GM12878 (cell line): ENCODE measurements around the gene RPP40. TPM values are rescaled to one million over a fixed set of nuclear protein-coding genes. Genes with fewer than 3 reads are reported as not detected.

Experiments used
- ATAC-seq: fragments of 200-7000 bp; cut with Tn5 transposase; 3 replicates; pipeline ENCODE4 v1.9.1; 2020; ENCODE audit warnings: mild to moderate bottlenecking, moderate library complexity
- BruUV-seq: library from RNA; stranded (reverse); fragments of 400-500 nt; replicated peaks from 2 replicates; lab custom pipeline; 2021; lab: Mats Ljungman, UMichigan
- CTCF ChIA-PET: fragments of 300-600 bp; sonication (Branson Sonifier 250); formaldehyde crosslinking; extraction: SDS; loops from one replicate; lab custom pipeline; 2021; ENCODE audit warnings: inconsistent platforms; lab: Yijun Ruan, JAX
- POLR2A ChIA-PET: fragments of 350-600 bp; formaldehyde crosslinking; extraction: SDS; loops from one replicate; lab custom pipeline; 2021; ENCODE audit warnings: inconsistent platforms; lab: Charles Lee
- RAD21 ChIA-PET: fragments of 300-600 bp; sonication (Branson Sonifier 250); formaldehyde crosslinking; loops from one replicate; lab custom pipeline; 2023; ENCODE audit warnings: antibody characterized with exemption; ENCODE audit not compliant: unreplicated experiment; lab: Charles Lee
- SMC1A ChIA-PET: fragments of 300-600 bp; sonication (Branson Sonifier 250); formaldehyde crosslinking; loops from one replicate; lab custom pipeline; 2023; ENCODE audit not compliant: unreplicated experiment, uncharacterized antibody; lab: Charles Lee
- DNase-seq: peaks from one replicate; pipeline ENCODE4 v3.0.0-alpha.2; 2011; ENCODE audit warnings: low read depth, low spot score
- FAIRE-seq: peaks from 3 replicates; lab custom pipeline; 2011; peaks lifted over from hg19 to GRCh38; lab: Jason Lieb, UNC
- H2AFZ ChIP-seq: 2 replicates; pipeline ENCODE4 v1.6.0; 2011; ENCODE audit warnings: low read depth, low read length, control low read depth; ENCODE audit not compliant: control insufficient read depth
- H3K27ac ChIP-seq: 2 replicates; pipeline ENCODE4 v1.5.1; 2011; ENCODE audit warnings: control low read depth; ENCODE audit not compliant: control insufficient read depth, insufficient read depth
- H3K27me3 ChIP-seq, 2 experiments: replicated peaks in 1 of 2; 2 replicates each; pipeline versions ENCODE4 v1.6.0 to v1.6.1; 2011; ENCODE audit warnings: low read length in 1 of 2; ENCODE audit not compliant: control insufficient read depth in 2 of 2, insufficient read depth in 2 of 2
- H3K36me3 ChIP-seq, 2 experiments: 2 replicates each; pipeline ENCODE4 v1.5.1; 2011; ENCODE audit warnings: low read length in 1 of 2; ENCODE audit not compliant: control insufficient read depth in 2 of 2, insufficient read depth in 2 of 2
- H3K4me1 ChIP-seq: 2 replicates; pipeline ENCODE4 v1.6.1; 2011; ENCODE audit warnings: mild to moderate bottlenecking, low read length, moderate library complexity, mixed read lengths; ENCODE audit not compliant: control insufficient read depth, insufficient read depth
- H3K4me2 ChIP-seq: 2 replicates; pipeline ENCODE4 v1.6.0; 2011; ENCODE audit warnings: control low read depth; ENCODE audit not compliant: control insufficient read depth, insufficient read depth
- H3K4me3 ChIP-seq: fragments of 200-600 bp; sonication (generic); 2 replicates; pipeline ENCODE4 v1.5.1; 2016
- H3K79me2 ChIP-seq: 2 replicates; pipeline ENCODE4 v1.6.0; 2011; ENCODE audit warnings: low read length; ENCODE audit not compliant: control insufficient read depth, insufficient read depth
- H3K9ac ChIP-seq: 2 replicates; pipeline ENCODE4 v1.8.0; 2011; ENCODE audit warnings: low read length, control low read depth, mixed read lengths; ENCODE audit not compliant: control insufficient read depth, insufficient read depth
- H3K9me3 ChIP-seq: replicated peaks from 3 replicates; pipeline ENCODE4 v1.5.1; 2011; ENCODE audit warnings: mild to moderate bottlenecking, low read length; ENCODE audit not compliant: control insufficient read depth, insufficient read depth
- H4K20me1 ChIP-seq: 2 replicates; pipeline ENCODE4 v1.6.0; 2011; ENCODE audit not compliant: control insufficient read depth, insufficient read depth
- ATF7 ChIP-seq: fragments of 450-650 bp; IDR thresholded peaks from 2 replicates; pipeline ENCODE4 v1.6.1; 2016; ENCODE audit warnings: low read depth, mild to moderate bottlenecking
- BMI1 ChIP-seq: fragments of 450-650 bp; IDR thresholded peaks from 2 replicates; pipeline ENCODE4 v1.6.1; 2016; ENCODE audit warnings: mild to moderate bottlenecking, moderate library complexity, borderline replicate concordance
- BRCA1 ChIP-seq: IDR thresholded peaks from 2 replicates; pipeline ENCODE4 v1.6.1; 2011; ENCODE audit warnings: low read depth, low read length, improper control_type of control experiment
- DPF2 ChIP-seq: fragments of 450-650 bp; IDR thresholded peaks from 2 replicates; pipeline ENCODE4 v1.6.1; 2017; ENCODE audit warnings: mild to moderate bottlenecking
- EP300 ChIP-seq, 2 experiments: fragments of 150-350 bp in 1 of 2; IDR thresholded peaks; 2 replicates each; pipeline ENCODE4 v1.6.1; 2011 to 2012; ENCODE audit warnings: low read depth in 2 of 2, low read length in 2 of 2, borderline replicate concordance in 1 of 2, improper control_type of control experiment in 1 of 2, inconsistent platforms in 1 of 2; ENCODE audit not compliant: control insufficient read depth in 1 of 2
- FOXM1 ChIP-seq: IDR thresholded peaks from 2 replicates; pipeline ENCODE4 v1.6.1; 2012; ENCODE audit warnings: low read depth, mild to moderate bottlenecking, inconsistent platforms, low read length, moderate library complexity
- HDAC2 ChIP-seq: fragments of 200-600 bp; sonication (generic); IDR thresholded peaks from 2 replicates; pipeline ENCODE4 v1.6.1; 2017
- HDGF ChIP-seq: fragments of 450-650 bp; IDR thresholded peaks from 2 replicates; pipeline ENCODE4 v1.6.1; 2016; ENCODE audit warnings: antibody characterized with exemption
- NFYA ChIP-seq: IDR thresholded peaks from 2 replicates; pipeline ENCODE4 v1.6.1; 2011; ENCODE audit warnings: low read depth, mild to moderate bottlenecking, low read length, improper control_type of control experiment, borderline replicate concordance
- RAD51 ChIP-seq: fragments of 450-650 bp; IDR thresholded peaks from 2 replicates; pipeline ENCODE4 v1.6.1; 2016; ENCODE audit warnings: moderate library complexity, mild to moderate bottlenecking, inconsistent platforms
- SIX5 ChIP-seq: IDR thresholded peaks from 2 replicates; pipeline ENCODE4 v1.6.1; 2011; ENCODE audit warnings: mild to moderate bottlenecking, low read depth, low read length, moderate library complexity; ENCODE audit not compliant: severe bottlenecking
- SUZ12 ChIP-seq: fragments of 200-600 bp; sonication (generic); IDR thresholded peaks from one replicate; pipeline ENCODE4 v1.6.1; 2018; ENCODE audit warnings: antibody characterized with exemption, mild to moderate bottlenecking; ENCODE audit not compliant: unreplicated experiment
- TBL1XR1 ChIP-seq: IDR thresholded peaks from 2 replicates; pipeline ENCODE4 v1.6.1; 2012; ENCODE audit warnings: low read depth, low read length, improper control_type of control experiment
- ZZZ3 ChIP-seq: IDR thresholded peaks from 2 replicates; pipeline ENCODE4 v1.6.1; 2011; ENCODE audit warnings: low read depth; ENCODE audit not compliant: control insufficient read depth, insufficient read length
- WGBS: methylation state at CpG from one replicate; pipeline ENCODE4 v1.1.6; 2016; ENCODE audit warnings: low lambda C conversion rate; ENCODE audit not compliant: insufficient replicate concordance, insufficient coverage; ENCODE audit errors: missing lambda C conversion rate; 5-methylcytosine and 5-hydroxymethylcytosine counted together
- in situ Hi-C: fragments of 300-500 bp; cut with MboI; formaldehyde crosslinking; loops from 9 replicates; pipeline ENCODE4 v1.14.3; 2018; ENCODE audit warnings: mixed read lengths
- intact Hi-C: fragments of 100-400 bp; cut with micrococcal nuclease; formaldehyde crosslinking; loops from one replicate; pipeline ENCODE4 v1.14.2; 2022; ENCODE audit not compliant: unreplicated experiment
- polyA plus RNA-seq, 11 experiments: library from polyadenylated mRNA; depleted of rRNA in 4 of 11; unstranded in 6 of 11; stranded (reverse) in 5 of 11; fragments of >200 nt; fragmentation: Nextera tagmentation in 4 of 11; fragmentation: Illumina TruSeq in 1 of 11; extraction: Ambion mirVana in 4 of 11; extraction: Trizol in 1 of 11; gene quantifications; 1 replicate in 1 of 11; 2 replicates in 10 of 11; pipeline versions ENCODE4 v1.2.1 to v1.2.3, GENCODE V29; 2011 to 2016; ENCODE audit warnings: inconsistent platforms in 2 of 11, missing spikeins in 2 of 11, low read depth in 1 of 11
- total RNA-seq, 4 experiments: library from RNA; depleted of rRNA in 3 of 4; stranded (reverse); fragments of >200 nt in 3 of 4; fragmentation: Illumina TruSeq in 1 of 4; extraction: Trizol in 1 of 4; gene quantifications; 2 replicates each; pipeline versions ENCODE4 v1.2.1 to v1.2.3, GENCODE V29; 2013 to 2021
- TF ChIP-seq, protein P1 (sequence below): fragments of 450-650 bp; IDR thresholded peaks from 2 replicates; pipeline ENCODE4 v1.6.1; 2014; ENCODE audit warnings: mild to moderate bottlenecking
- TF ChIP-seq, protein P2 (sequence below): fragments of 450-650 bp; IDR thresholded peaks from 2 replicates; pipeline ENCODE4 v1.6.1; 2016; ENCODE audit warnings: mild to moderate bottlenecking, moderate library complexity, borderline replicate concordance

Gene RPP40
- total and polyA plus RNA-seq, 10 of the 15 experiments (the other 5 are each of a cell fraction or from before 2014, with no cell fraction given) = 5.6 to 46.3 (median 21.7) TPM

DNA sequence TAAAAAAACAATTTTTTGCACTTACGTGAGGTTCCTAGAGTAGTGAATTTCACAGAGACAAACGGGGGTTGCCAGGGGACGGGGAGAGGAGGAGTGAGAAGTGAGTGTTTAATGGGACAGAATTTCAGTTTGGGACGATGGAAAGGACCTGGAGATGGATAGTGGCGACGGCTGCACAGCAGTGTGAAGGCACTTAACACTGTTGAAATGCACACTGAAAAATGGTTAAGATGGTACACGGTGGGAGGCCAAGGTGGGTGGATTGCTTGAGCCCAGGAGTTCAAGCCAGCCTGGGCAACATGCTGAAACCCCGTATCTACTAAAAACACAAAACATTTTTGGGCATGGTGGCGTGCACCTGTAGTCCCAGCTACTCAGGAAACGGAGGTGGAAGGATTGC, 31.4 kb downstream of the RPP40 start (continued):
- TF ChIP-seq, protein P1, sequence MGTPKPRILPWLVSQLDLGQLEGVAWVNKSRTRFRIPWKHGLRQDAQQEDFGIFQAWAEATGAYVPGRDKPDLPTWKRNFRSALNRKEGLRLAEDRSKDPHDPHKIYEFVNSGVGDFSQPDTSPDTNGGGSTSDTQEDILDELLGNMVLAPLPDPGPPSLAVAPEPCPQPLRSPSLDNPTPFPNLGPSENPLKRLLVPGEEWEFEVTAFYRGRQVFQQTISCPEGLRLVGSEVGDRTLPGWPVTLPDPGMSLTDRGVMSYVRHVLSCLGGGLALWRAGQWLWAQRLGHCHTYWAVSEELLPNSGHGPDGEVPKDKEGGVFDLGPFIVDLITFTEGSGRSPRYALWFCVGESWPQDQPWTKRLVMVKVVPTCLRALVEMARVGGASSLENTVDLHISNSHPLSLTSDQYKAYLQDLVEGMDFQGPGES = no peak
- no peak for TF ChIP-seq HDAC2

DNA sequence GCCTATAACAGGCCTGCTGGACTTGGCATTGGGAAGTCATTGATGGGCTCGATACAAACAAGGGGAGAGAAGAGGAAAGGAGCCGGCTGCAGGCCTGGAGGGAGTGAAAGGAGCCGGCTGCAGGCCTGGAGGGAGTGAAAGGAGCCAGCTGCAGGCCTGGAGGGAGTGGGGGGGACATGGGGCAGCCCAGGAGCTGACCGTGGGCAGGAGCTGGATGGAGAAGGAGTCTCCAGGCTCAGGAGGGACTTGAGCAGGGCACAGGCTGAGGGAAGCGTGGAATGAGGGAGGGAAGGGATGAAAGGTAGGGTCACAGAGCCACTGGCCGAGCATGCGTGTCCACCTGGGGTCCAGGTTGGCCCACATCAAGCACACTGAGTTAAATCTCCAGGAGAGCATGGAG, 32.0 kb downstream of the RPP40 start:
- Histone ChIP-seq H3K9ac (no peak overlapping the region), H3K9me3 (no peaks in the 10 kb centered on the region), H3K36me3 (no peaks in the 10 kb centered on the region), H3K79me2 (no peaks in the 10 kb centered on the region), H3K4me3 (no peak overlapping the region), H4K20me1 (no peaks in the 10 kb centered on the region), H3K4me1 (no peaks in the 10 kb centered on the region), H3K4me2 (no peak overlapping the region), H3K27ac (no peak overlapping the region), H3K27me3 (peaks cover 0 to 2% of the 10 kb centered on the region in 2 experiments; a peak in 1 of 4 replicates)
- FAIRE-seq (no peak), DNase-seq (no peak)
- BruUV-seq = no TSS peak
- intact Hi-C loops = no loop called here
- ChIA-PET POLR2A (no interaction called here), RAD21 (no interaction called here)
- TF ChIP-seq DPF2 (no peak), BRCA1 (no peak), ATF7 (no peak), EP300 (IDR thresholded peaks at IDR 0.05; ENCODE audit: borderline replicate concordance in 1 of 2, control insufficient read depth in 1 of 2, low read depth in 2 of 2, low read length in 2 of 2) (no peak), RAD51 (no peak), FOXM1 (no peak), HDGF (no peak), BMI1 (no peak), SUZ12 (no peak), SIX5 (no peak), NFYA (no peak), ZZZ3 (no peak), TBL1XR1 (no peak)
- TF ChIP-seq, protein P2, sequence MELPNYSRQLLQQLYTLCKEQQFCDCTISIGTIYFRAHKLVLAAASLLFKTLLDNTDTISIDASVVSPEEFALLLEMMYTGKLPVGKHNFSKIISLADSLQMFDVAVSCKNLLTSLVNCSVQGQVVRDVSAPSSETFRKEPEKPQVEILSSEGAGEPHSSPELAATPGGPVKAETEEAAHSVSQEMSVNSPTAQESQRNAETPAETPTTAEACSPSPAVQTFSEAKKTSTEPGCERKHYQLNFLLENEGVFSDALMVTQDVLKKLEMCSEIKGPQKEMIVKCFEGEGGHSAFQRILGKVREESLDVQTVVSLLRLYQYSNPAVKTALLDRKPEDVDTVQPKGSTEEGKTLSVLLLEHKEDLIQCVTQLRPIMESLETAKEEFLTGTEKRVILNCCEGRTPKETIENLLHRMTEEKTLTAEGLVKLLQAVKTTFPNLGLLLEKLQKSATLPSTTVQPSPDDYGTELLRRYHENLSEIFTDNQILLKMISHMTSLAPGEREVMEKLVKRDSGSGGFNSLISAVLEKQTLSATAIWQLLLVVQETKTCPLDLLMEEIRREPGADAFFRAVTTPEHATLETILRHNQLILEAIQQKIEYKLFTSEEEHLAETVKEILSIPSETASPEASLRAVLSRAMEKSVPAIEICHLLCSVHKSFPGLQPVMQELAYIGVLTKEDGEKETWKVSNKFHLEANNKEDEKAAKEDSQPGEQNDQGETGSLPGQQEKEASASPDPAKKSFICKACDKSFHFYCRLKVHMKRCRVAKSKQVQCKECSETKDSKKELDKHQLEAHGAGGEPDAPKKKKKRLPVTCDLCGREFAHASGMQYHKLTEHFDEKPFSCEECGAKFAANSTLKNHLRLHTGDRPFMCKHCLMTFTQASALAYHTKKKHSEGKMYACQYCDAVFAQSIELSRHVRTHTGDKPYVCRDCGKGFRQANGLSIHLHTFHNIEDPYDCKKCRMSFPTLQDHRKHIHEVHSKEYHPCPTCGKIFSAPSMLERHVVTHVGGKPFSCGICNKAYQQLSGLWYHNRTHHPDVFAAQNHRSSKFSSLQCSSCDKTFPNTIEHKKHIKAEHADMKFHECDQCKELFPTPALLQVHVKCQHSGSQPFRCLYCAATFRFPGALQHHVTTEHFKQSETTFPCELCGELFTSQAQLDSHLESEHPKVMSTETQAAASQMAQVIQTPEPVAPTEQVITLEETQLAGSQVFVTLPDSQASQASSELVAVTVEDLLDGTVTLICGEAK = no peak
- TF ChIP-seq, all 136 proteins: peak for 0
- WGBS = 35% methylated on average over 7 of the region's 7 CpGs
- in situ Hi-C loops = no loop called here
- SMC1A ChIA-PET = no interaction called here
- CTCF ChIA-PET = interaction anchor here (0.6 kb wide), 1 partner anchor 245 kb away, joined by 4 read pairs; no protein-coding TSS in a partner anchor
- ATAC-seq = no peak
- no peak overlapping the region for H2AFZ ChIP-seq
